Ovary (tissue), 3 donors: ENCODE results near the gene TTLL9.

Source experiments
- CTCF ChIP-seq, 3 donors: fragments of 450-650 bp in 2 of 3; fragments of 200-600 bp in 1 of 3; IDR thresholded peaks; one replicate each; pipeline versions ENCODE4 v1.5.1 to v1.8.0; 2016 to 2022; ENCODE audit warnings: antibody characterized with exemption in 3 of 3, mild to moderate bottlenecking in 1 of 3
- POLR2A ChIP-seq: fragments of 450-650 bp; IDR thresholded peaks from one replicate; pipeline ENCODE4 v1.6.1; 2017; ENCODE audit warnings: antibody characterized with exemption, mild to moderate bottlenecking, moderate library complexity
- donor health status: DM: no; HTN: no; CAD: no.

GRCh38 chr20:31841928-31842327 is 28.5 kb upstream of the TTLL9 start:
- no peak for TF ChIP-seq CTCF (IDR thresholded peaks at IDR 0.05)
- no peak for TF ChIP-seq POLR2A
